Measurements from ENCODE around the gene EOGT. TPM values are rescaled to one million over a fixed set of nuclear protein-coding genes. Genes with fewer than 3 reads are reported as not detected.

EOGT gene
- total and polyA plus RNA-seq, 10 of the 15 experiments (the other 5 are each of a cell fraction or from before 2014, with no cell fraction given) = 3.5 to 16.5 (median 8.3) TPM

GRCh38 chr3:68945225-68945624 is 68.3 kb downstream of the EOGT start (continued):
- TF ChIP-seq BCLAF1 (IDR thresholded peaks at IDR 0.05) (no peak), PKNOX1 (IDR thresholded peaks at IDR 0.05) (no peak), SPI1 (IDR thresholded peaks at IDR 0.05; ENCODE audit: borderline replicate concordance, insufficient read depth, low read depth, low read length) (no peak), RELA (IDR thresholded peaks at IDR 0.05; ENCODE audit: borderline replicate concordance, partially characterized antibody) (no peak), TCF3 (IDR thresholded peaks at IDR 0.05; ENCODE audit: borderline replicate concordance, insufficient read depth, low read depth, low read length) (no peak)

- no peak for FAIRE-seq
- DNase-seq (ENCODE audit: low read depth, low spot score) = no peak
- ChIA-PET POLR2A (no interaction called here), CTCF (interaction anchor here (0.8 to 2.0 kb wide), 2 partner anchors 25 to 28 kb away, joined by 3 to 6 read pairs; no protein-coding TSS in a partner anchor), SMC1A (ENCODE audit: uncharacterized antibody, unreplicated experiment) (no interaction called here), RAD21 (ENCODE audit: unreplicated experiment) (no interaction called here)
- H3K9me3 ChIP-seq (replicated peaks; ENCODE audit: control insufficient read depth, insufficient read depth, low read length) = no peaks in the 10 kb centered on the region
- no peak overlapping the region for H2AFZ ChIP-seq (ENCODE audit: control insufficient read depth, low read depth, low read length)
- no peak overlapping the region for H3K27ac ChIP-seq (ENCODE audit: control insufficient read depth, insufficient read depth)
- H3K27me3 ChIP-seq (replicated peaks in 1 of 2; ENCODE audit: control insufficient read depth in 2 of 2, insufficient read depth in 2 of 2, low read length in 1 of 2) = peaks cover 0 to 1% of the 10 kb centered on the region in 2 experiments; a peak in 2 of 4 replicates
- BruUV-seq (replicated peaks) = no TSS peak
- no peak overlapping the region for H3K9ac ChIP-seq (ENCODE audit: control insufficient read depth, insufficient read depth, low read length)
- 100% methylated on average over 1 of the region's 1 CpG for WGBS (ENCODE audit: insufficient coverage, insufficient replicate concordance, low lambda C conversion rate, missing lambda C conversion rate)
- in situ Hi-C loops (cut with MboI) = no loop called here
- intact Hi-C loops (cut with micrococcal nuclease; ENCODE audit: unreplicated experiment) = no loop called here
- no peak overlapping the region for H3K4me2 ChIP-seq (ENCODE audit: control insufficient read depth, insufficient read depth)
- no peaks in the 10 kb centered on the region for H3K36me3 ChIP-seq (ENCODE audit: control insufficient read depth in 2 of 2, insufficient read depth in 2 of 2, low read length in 1 of 2)
- peak; percentile 27; the same call in 2 of the 3 replicates for ATAC-seq
- H3K4me3 ChIP-seq = no peak overlapping the region
- H4K20me1 ChIP-seq (ENCODE audit: control insufficient read depth, insufficient read depth) = no peaks in the 10 kb centered on the region
- no peaks in the 10 kb centered on the region for H3K79me2 ChIP-seq (ENCODE audit: control insufficient read depth, insufficient read depth, low read length)
- H3K4me1 ChIP-seq (ENCODE audit: control insufficient read depth, insufficient read depth, low read length) = no peaks in the 10 kb centered on the region
- TF ChIP-seq NKRF (conservative IDR thresholded peaks at IDR 0.05) = no peak
- TF ChIP-seq ZBTB33 (IDR thresholded peaks at IDR 0.05) = no peak
- no peak for TF ChIP-seq WRNIP1 (IDR thresholded peaks at IDR 0.05; ENCODE audit: borderline replicate concordance, low read depth, low read length)
- no peak for TF ChIP-seq PML (IDR thresholded peaks at IDR 0.05; ENCODE audit: low read length)
- no peak for TF ChIP-seq BCL3 (IDR thresholded peaks at IDR 0.05; ENCODE audit: borderline replicate concordance, insufficient read depth, low read depth, low read length, poor library complexity, severe bottlenecking)
- no peak for TF ChIP-seq NBN (IDR thresholded peaks at IDR 0.05)
- no peak for TF ChIP-seq RBBP5 (conservative IDR thresholded peaks at IDR 0.05)
Observed at GRCh38 chr3:68943753-68944500, 69.6 kb downstream of the EOGT start.

All from GM12878 (cell line).